ENCODE results near the gene PHTF1.
"Not testable (repeated sequence)": the region's sequence is repeated elsewhere in the genome, so short reads cannot be mapped to it uniquely, and the experiment has no call there.

PHTF1 gene

GRCh38 chr1:113718621-113719020, 40.7 kb downstream of the PHTF1 start:
- not testable (repeated sequence) for DNase-seq (ENCODE audit: low read depth)

GRCh38 chr1:113717506-113717905, 41.8 kb downstream of the PHTF1 start:
- not testable (repeated sequence) for DNase-seq (ENCODE audit: low read depth)

GRCh38 chr1:113714606-113715269, 44.5 kb downstream of the PHTF1 start:
- no peak for DNase-seq (ENCODE audit: low read depth)

GRCh38 chr1:113701429-113701828, 57.9 kb downstream of the PHTF1 start:
- no peak for DNase-seq (ENCODE audit: low read depth)

GRCh38 chr1:113694910-113695309, 64.4 kb downstream of the PHTF1 start:
- DNase-seq (ENCODE audit: low read depth) = no peak

- no peak for DNase-seq (ENCODE audit: low read depth)
Measured at GRCh38 chr1:113692824-113693431, 66.4 kb downstream of the PHTF1 start.

GRCh38 chr1:113692342-113692741, 66.9 kb downstream of the PHTF1 start:
- no peak for DNase-seq (ENCODE audit: low read depth)

- DNase-seq (ENCODE audit: low read depth) = no peak
Measured at GRCh38 chr1:113691184-113691583, 68.1 kb downstream of the PHTF1 start.

- DNase-seq (ENCODE audit: low read depth) = no peak
Measured at GRCh38 chr1:113686891-113687618, 72.2 kb downstream of the PHTF1 start.

GRCh38 chr1:113684153-113684541, 75.1 kb downstream of the PHTF1 start:
- no peak for DNase-seq (ENCODE audit: low read depth)

GRCh38 chr1:113683384-113684152, 75.7 kb downstream of the PHTF1 start:
- DNase-seq (ENCODE audit: low read depth) = no peak

- no peak for DNase-seq (ENCODE audit: low read depth)
Measured at GRCh38 chr1:113681596-113682337, 77.5 kb downstream of the PHTF1 start.

GRCh38 chr1:113678159-113678469, 81.2 kb downstream of the PHTF1 start:
- DNase-seq (ENCODE audit: low read depth) = no peak

GRCh38 chr1:113677250-113678158, 81.8 kb downstream of the PHTF1 start:
- no peak for DNase-seq (ENCODE audit: low read depth)

- no peak for DNase-seq (ENCODE audit: low read depth)
Measured at GRCh38 chr1:113676524-113676923, 82.8 kb downstream of the PHTF1 start.

GRCh38 chr1:113675302-113675701, 84.0 kb downstream of the PHTF1 start:
- no peak for DNase-seq (ENCODE audit: low read depth)

GRCh38 chr1:113674591-113674990, 84.7 kb downstream of the PHTF1 start:
- DNase-seq (ENCODE audit: low read depth) = no peak

- DNase-seq (ENCODE audit: low read depth) = no peak
Measured at GRCh38 chr1:113672491-113672890, 86.8 kb downstream of the PHTF1 start.

- no peak for DNase-seq (ENCODE audit: low read depth)
Measured at GRCh38 chr1:113670650-113671049, 88.6 kb downstream of the PHTF1 start.

- DNase-seq (ENCODE audit: low read depth) = no peak
Measured at GRCh38 chr1:113669988-113670387, 89.3 kb downstream of the PHTF1 start.

- no peak for DNase-seq (ENCODE audit: low read depth)
Measured at GRCh38 chr1:113666126-113666525, 93.2 kb downstream of the PHTF1 start.
